A549 (cell line): ENCODE results near the gene BIK. TPM values are rescaled to one million over a fixed set of nuclear protein-coding genes. Genes with fewer than 3 reads are reported as not detected.

Experiments used
- ATAC-seq, 2 experiments: fragments of 200-7000 bp in 1 of 2; fragments of >200 bp in 1 of 2; cut with Nextera tagmentation in 1 of 2; cut with Tn5 transposase in 1 of 2; 3 replicates each; pipeline versions ENCODE4 v1.8.0 to v1.9.1; 2018 to 2020; ENCODE audit warnings: mild to moderate bottlenecking in 1 of 2, moderate library complexity in 1 of 2
- CTCF ChIA-PET: fragments of 300-600 bp; sonication (Branson Sonifier 250); formaldehyde crosslinking; extraction: SDS; loops from one replicate; lab custom pipeline; 2021; ENCODE audit warnings: antibody characterized with exemption, inconsistent platforms; lab: Yijun Ruan, JAX
- POLR2A ChIA-PET: fragments of 350-600 bp; formaldehyde crosslinking; extraction: SDS; loops from one replicate; lab custom pipeline; 2021; ENCODE audit warnings: antibody characterized with exemption, inconsistent platforms; lab: Yijun Ruan, JAX
- DNase-seq, 2 experiments: peaks; one replicate each; pipeline versions ENCODE4 v3.0.0 to v3.0.0-alpha.2; 2011 to 2016; ENCODE audit warnings: low read depth in 1 of 2, low spot score in 1 of 2
- FAIRE-seq: peaks from 2 replicates; lab custom pipeline; 2011; peaks lifted over from hg19 to GRCh38; lab: Jason Lieb, UNC
- H3K27ac ChIP-seq, 2 experiments: fragments of >200 bp; sonication (Bioruptor Twin); formaldehyde crosslinking; 3 replicates each; pipeline ENCODE4 v1.5.1; 2016 to 2017
- H3K4me1 ChIP-seq: fragments of >200 bp; sonication (Bioruptor Twin); formaldehyde crosslinking; 3 replicates; pipeline ENCODE4 v1.6.1; 2016
- H3K4me2 ChIP-seq: fragments of >200 bp; sonication (Bioruptor Twin); formaldehyde crosslinking; 3 replicates; pipeline ENCODE4 v1.6.1; 2016
- H3K4me3 ChIP-seq: fragments of >200 bp; sonication (Bioruptor Twin); formaldehyde crosslinking; 3 replicates; pipeline ENCODE4 v1.5.1; 2016
- H3K9me3 ChIP-seq: fragments of >200 bp; sonication (Bioruptor Twin); formaldehyde crosslinking; 3 replicates; pipeline ENCODE4 v1.6.1; 2016
- BHLHE40 ChIP-seq: IDR thresholded peaks from 2 replicates; pipeline ENCODE4 v1.6.1; 2012; ENCODE audit warnings: low read depth, low read length, inconsistent platforms
- CBX2 ChIP-seq: fragments of 200-600 bp; sonication (generic); IDR thresholded peaks from 2 replicates; pipeline ENCODE4 v1.6.1; 2016; ENCODE audit warnings: low read depth, mild to moderate bottlenecking, borderline replicate concordance
- CHD4 ChIP-seq: fragments of 200-600 bp; sonication (generic); IDR thresholded peaks from 2 replicates; pipeline ENCODE4 v1.6.1; 2016; ENCODE audit warnings: antibody characterized with exemption, mild to moderate bottlenecking, borderline replicate concordance
- EHMT2 ChIP-seq: fragments of 200-600 bp; sonication (generic); IDR thresholded peaks from 2 replicates; pipeline ENCODE4 v1.6.1; 2016; ENCODE audit warnings: antibody characterized with exemption, low read depth, mild to moderate bottlenecking, moderate library complexity
- FOSB ChIP-seq: fragments of 250-450 bp; sonication (Bioruptor Pico); IDR thresholded peaks from 2 replicates; pipeline ENCODE4 v1.5.0; 2020; ENCODE audit warnings: mild to moderate bottlenecking, moderate library complexity
- FOXS1 ChIP-seq: fragments of 250-450 bp; sonication (Bioruptor Pico); IDR thresholded peaks from 2 replicates; pipeline ENCODE4 v1.5.0; 2020; ENCODE audit warnings: mild to moderate bottlenecking, moderate library complexity
- GATA3 ChIP-seq: IDR thresholded peaks from 2 replicates; pipeline ENCODE4 v1.6.1; 2012; ENCODE audit warnings: borderline replicate concordance
- HDAC2 ChIP-seq: fragments of 200-600 bp; sonication (generic); IDR thresholded peaks from 2 replicates; pipeline ENCODE4 v1.6.1; 2016
- HOXB13 ChIP-seq: fragments of 250-450 bp; sonication (Bioruptor Pico); IDR thresholded peaks from 2 replicates; pipeline ENCODE4 v1.5.0; 2020; ENCODE audit warnings: low read depth, mild to moderate bottlenecking, moderate library complexity
- HOXB5 ChIP-seq: fragments of 250-450 bp; sonication (Bioruptor Pico); IDR thresholded peaks from 2 replicates; pipeline ENCODE4 v1.5.0; 2020; ENCODE audit warnings: mild to moderate bottlenecking, moderate library complexity
- JUNB ChIP-seq: fragments of >200 bp; sonication (Bioruptor Twin); formaldehyde crosslinking; IDR thresholded peaks from 2 replicates; pipeline ENCODE4 v1.6.1; 2016
- KDM5A ChIP-seq: fragments of 200-600 bp; sonication (generic); IDR thresholded peaks from 2 replicates; pipeline ENCODE4 v1.6.1; 2016; ENCODE audit warnings: antibody characterized with exemption, mild to moderate bottlenecking
- MYC ChIP-seq: IDR thresholded peaks from 2 replicates; pipeline ENCODE4 v1.6.1; 2012; ENCODE audit warnings: mild to moderate bottlenecking, inconsistent platforms, low read length, improper control_type of control experiment, borderline replicate concordance
- RAD21 ChIP-seq, 2 experiments: fragments of >200 bp in 1 of 2; sonication (Bioruptor Twin) in 1 of 2; formaldehyde crosslinking in 1 of 2; IDR thresholded peaks in 1 of 2; conservative IDR thresholded peaks in 1 of 2; 2 replicates in 1 of 2; 3 replicates in 1 of 2; pipeline ENCODE4 v1.6.1; 2012 to 2018; ENCODE audit warnings: inconsistent platforms in 1 of 2
- RARB ChIP-seq: fragments of 250-450 bp; sonication (Bioruptor Pico); IDR thresholded peaks from 2 replicates; pipeline ENCODE4 v1.8.0; 2021; ENCODE audit warnings: mild to moderate bottlenecking, moderate library complexity
- RCOR1 ChIP-seq: fragments of 150-350 bp; IDR thresholded peaks from 2 replicates; pipeline ENCODE4 v1.6.1; 2014; ENCODE audit warnings: antibody characterized with exemption, low read length, low read depth
- TFCP2L1 ChIP-seq: fragments of 250-450 bp; sonication (Bioruptor Pico); IDR thresholded peaks from 2 replicates; pipeline ENCODE4 v1.5.0; 2021; ENCODE audit warnings: mild to moderate bottlenecking
- ZFP36 ChIP-seq: fragments of 450-650 bp; IDR thresholded peaks from 2 replicates; pipeline ENCODE4 v1.6.1; 2014; ENCODE audit warnings: borderline replicate concordance; ENCODE audit not compliant: partially characterized antibody
- WGBS: methylation state at CpG from one replicate; pipeline ENCODE4 v1.1.6; 2017; ENCODE audit errors: missing lambda C conversion rate; 5-methylcytosine and 5-hydroxymethylcytosine counted together
- polyA plus RNA-seq, 4 experiments: library from polyadenylated mRNA; depleted of rRNA in 3 of 4; stranded (reverse); fragments of >200 nt; fragmentation: RNase III in 1 of 4; extraction: RNeasy Plus Mini Kit Qiagen cat#74134 plus additional on column Dnase treatment in 1 of 4; gene quantifications; 2 replicates in 3 of 4; 3 replicates in 1 of 4; pipeline ENCODE4 v1.2.3, GENCODE V29; 2011 to 2017
- TF ChIP-seq, protein P1 (sequence below): fragments of >200 bp; sonication (Bioruptor Twin); formaldehyde crosslinking; IDR thresholded peaks from 3 replicates; pipeline ENCODE4 v1.5.1; 2016
- TF ChIP-seq, protein P2 (sequence below): fragments of 250-450 bp; sonication (Bioruptor Pico); IDR thresholded peaks from 2 replicates; pipeline ENCODE4 v1.5.0; 2020; ENCODE audit warnings: low read depth, mild to moderate bottlenecking, moderate library complexity
- TF ChIP-seq, protein P3 (sequence below): IDR thresholded peaks from 2 replicates; pipeline ENCODE4 v1.6.1; 2012

The BIK gene
- polyA plus RNA-seq, 2 of the 4 experiments (the other 2 are of a cell fraction) = 0.54 to 0.88 TPM

DNA sequence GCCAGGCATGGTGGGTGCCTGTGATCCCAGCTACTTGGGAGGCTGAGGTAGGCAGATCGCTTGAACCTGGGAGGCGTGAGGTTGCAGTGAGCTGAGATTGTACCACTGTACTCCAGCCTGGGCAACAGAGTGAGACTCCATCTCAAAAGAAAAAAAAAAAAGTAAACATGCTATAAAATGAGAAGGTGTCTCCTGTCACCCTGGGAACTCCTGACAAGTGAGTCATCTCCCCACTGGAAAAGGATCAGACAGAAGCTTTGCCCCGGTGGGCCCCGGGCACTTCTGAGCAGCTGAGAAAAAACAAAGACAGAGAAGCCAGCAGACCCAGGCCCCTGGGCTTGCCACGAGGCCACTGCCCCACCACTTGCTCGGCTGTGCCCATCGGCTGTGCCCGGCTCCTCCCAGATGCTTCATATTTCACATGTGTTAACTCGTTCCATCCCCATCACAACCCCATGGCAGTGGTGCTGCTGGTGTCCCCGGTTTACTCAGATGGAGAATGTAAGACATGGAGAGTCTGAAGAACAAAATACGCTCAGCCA, 43.6 kb upstream of the BIK start:
- H3K4me2 ChIP-seq = peak overlapping the region; percentile 31; the same call in 2 of the 3 replicates
- TF ChIP-seq, protein P1, sequence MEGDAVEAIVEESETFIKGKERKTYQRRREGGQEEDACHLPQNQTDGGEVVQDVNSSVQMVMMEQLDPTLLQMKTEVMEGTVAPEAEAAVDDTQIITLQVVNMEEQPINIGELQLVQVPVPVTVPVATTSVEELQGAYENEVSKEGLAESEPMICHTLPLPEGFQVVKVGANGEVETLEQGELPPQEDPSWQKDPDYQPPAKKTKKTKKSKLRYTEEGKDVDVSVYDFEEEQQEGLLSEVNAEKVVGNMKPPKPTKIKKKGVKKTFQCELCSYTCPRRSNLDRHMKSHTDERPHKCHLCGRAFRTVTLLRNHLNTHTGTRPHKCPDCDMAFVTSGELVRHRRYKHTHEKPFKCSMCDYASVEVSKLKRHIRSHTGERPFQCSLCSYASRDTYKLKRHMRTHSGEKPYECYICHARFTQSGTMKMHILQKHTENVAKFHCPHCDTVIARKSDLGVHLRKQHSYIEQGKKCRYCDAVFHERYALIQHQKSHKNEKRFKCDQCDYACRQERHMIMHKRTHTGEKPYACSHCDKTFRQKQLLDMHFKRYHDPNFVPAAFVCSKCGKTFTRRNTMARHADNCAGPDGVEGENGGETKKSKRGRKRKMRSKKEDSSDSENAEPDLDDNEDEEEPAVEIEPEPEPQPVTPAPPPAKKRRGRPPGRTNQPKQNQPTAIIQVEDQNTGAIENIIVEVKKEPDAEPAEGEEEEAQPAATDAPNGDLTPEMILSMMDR = no peak
- TF ChIP-seq TFCP2L1 (CRISPR knock-in tag) (no peak), JUNB (no peak), HOXB13 (CRISPR knock-in tag) (no peak), RARB (CRISPR knock-in tag) (no peak), CHD4 (no peak), BHLHE40 (no peak), RCOR1 (no peak), RAD21 (conservative IDR thresholded peaks at IDR 0.05 in 1 of 2, IDR thresholded peaks at IDR 0.05 in 1 of 2) (no peak), GATA3 (no peak)
- TF ChIP-seq, protein P2, sequence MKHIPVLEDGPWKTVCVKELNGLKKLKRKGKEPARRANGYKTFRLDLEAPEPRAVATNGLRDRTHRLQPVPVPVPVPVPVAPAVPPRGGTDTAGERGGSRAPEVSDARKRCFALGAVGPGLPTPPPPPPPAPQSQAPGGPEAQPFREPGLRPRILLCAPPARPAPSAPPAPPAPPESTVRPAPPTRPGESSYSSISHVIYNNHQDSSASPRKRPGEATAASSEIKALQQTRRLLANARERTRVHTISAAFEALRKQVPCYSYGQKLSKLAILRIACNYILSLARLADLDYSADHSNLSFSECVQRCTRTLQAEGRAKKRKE (CRISPR knock-in tag) = no peak
- TF ChIP-seq, protein P3, sequence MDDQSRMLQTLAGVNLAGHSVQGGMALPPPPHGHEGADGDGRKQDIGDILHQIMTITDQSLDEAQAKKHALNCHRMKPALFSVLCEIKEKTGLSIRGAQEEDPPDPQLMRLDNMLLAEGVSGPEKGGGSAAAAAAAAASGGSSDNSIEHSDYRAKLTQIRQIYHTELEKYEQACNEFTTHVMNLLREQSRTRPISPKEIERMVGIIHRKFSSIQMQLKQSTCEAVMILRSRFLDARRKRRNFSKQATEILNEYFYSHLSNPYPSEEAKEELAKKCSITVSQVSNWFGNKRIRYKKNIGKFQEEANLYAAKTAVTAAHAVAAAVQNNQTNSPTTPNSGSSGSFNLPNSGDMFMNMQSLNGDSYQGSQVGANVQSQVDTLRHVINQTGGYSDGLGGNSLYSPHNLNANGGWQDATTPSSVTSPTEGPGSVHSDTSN = no peak
- TF ChIP-seq, all 56 proteins: peak for 0
- CTCF ChIA-PET = interaction anchor here (0.6 kb wide), 2 partner anchors 198 to 260 kb away, joined by 3 to 4 read pairs; no protein-coding TSS in a partner anchor
- ATAC-seq (peak; percentile 29 to 62; a peak in 3 of 6 replicates), DNase-seq (no peak), FAIRE-seq (no peak)
- POLR2A ChIA-PET = no interaction called here
- WGBS = 52% methylated on average over 10 of the region's 11 CpGs
- no peaks in the 10 kb centered on the region for H3K9me3 ChIP-seq
- no peak overlapping the region for H3K4me3 ChIP-seq
- peaks cover 9% of the 10 kb centered on the region for H3K4me1 ChIP-seq
- H3K27ac ChIP-seq = peak overlapping the region in 1 of 2 experiments; percentile 60; a peak in 1 of 6 replicates

GRCh38 chr22:43077121-43077877, 33.3 kb upstream of the BIK start:
- ChIA-PET CTCF (interaction anchor here (1.0 kb wide), 1 partner anchor 13 kb away, joined by 4 read pairs; no protein-coding TSS in a partner anchor), POLR2A (no interaction called here)
- Histone ChIP-seq H3K4me1 (0 out of 3 replicates have a peak, but pooled peaks cover 4% of the 10 kb centered on the region), H3K4me2 (no peak overlapping the region), H3K27ac (no peak overlapping the region), H3K9me3 (no peaks in the 10 kb centered on the region), H3K4me3 (no peak overlapping the region)
- no peak for ATAC-seq
- TF ChIP-seq EHMT2 = no peak
- no peak for TF ChIP-seq MYC
- TF ChIP-seq HOXB13 (CRISPR knock-in tag) = no peak
- FAIRE-seq = no peak
- no peak for DNase-seq
- WGBS = 85% methylated on average over 16 of the region's 20 CpGs

- no peak for FAIRE-seq
- Histone ChIP-seq H3K4me3 (no peak overlapping the region), H3K4me1 (0 out of 3 replicates have a peak, but pooled peaks cover 4% of the 10 kb centered on the region), H3K9me3 (no peaks in the 10 kb centered on the region), H3K4me2 (no peak overlapping the region), H3K27ac (no peak overlapping the region)
- POLR2A ChIA-PET = no interaction called here
- DNase-seq = no peak
- no peak for TF ChIP-seq RARB (CRISPR knock-in tag)
- no peak for TF ChIP-seq CHD4
- TF ChIP-seq CBX2 = no peak
- TF ChIP-seq FOSB (CRISPR knock-in tag) = no peak
- no peak for TF ChIP-seq FOXS1
- TF ChIP-seq HDAC2 = no peak
- TF ChIP-seq HOXB5 (CRISPR knock-in tag) = no peak
- no peak for TF ChIP-seq ZFP36
- TF ChIP-seq, protein P3 = no peak
- TF ChIP-seq KDM5A = no peak
- 79% methylated on average over 11 of the region's 12 CpGs for WGBS
- CTCF ChIA-PET = interaction anchor here (0.6 kb wide), 1 partner anchor 350 kb away, joined by 3 read pairs; no protein-coding TSS in a partner anchor
- ATAC-seq = peak in 1 of 2 experiments; percentile 24; a peak in 1 of 6 replicates
Observed at GRCh38 chr22:43078522-43078921, 32.0 kb upstream of the BIK start.
